Measurements from ENCODE around the gene EPHA2. TPM values are rescaled to one million over a fixed set of nuclear protein-coding genes. Genes with fewer than 3 reads are reported as not detected.
A peak's percentile ranks its signal among the peaks of the same experiment; 100 is the strongest.
"Not testable (repeated sequence)": the region's sequence is repeated elsewhere in the genome, so short reads cannot be mapped to it uniquely, and the experiment has no call there.

Gene EPHA2
- polyA plus RNA-seq, 6 donors from 2014 or later: not detected

- peaks cover 7 to 10% of the 10 kb centered on the region in 2 donors for H3K36me3 Mint-ChIP-seq
- peaks cover 0 to 61% (median 43%) of the 10 kb centered on the region in 7 donors for H3K9me3 Mint-ChIP-seq
- H3K4me1 Mint-ChIP-seq; ATAC-seq (ENCODE audit: low read depth in 2 of 2); DNase-seq: not testable (repeated sequence)
- peaks cover 28 to 68% (median 33%) of the 10 kb centered on the region in 3 donors for H3K27me3 Mint-ChIP-seq
- H3K4me3 Mint-ChIP-seq: peak overlapping the region in 1 of 8 donors; percentile 41
- peak overlapping the region in 1 of 6 donors; percentile 25 for H3K27ac Mint-ChIP-seq
These were observed 48.8 kb downstream of the EPHA2 start for GRCh38 chr1:16107039-16107438.

GRCh38 chr1:16101623-16102022 lies 54.2 kb downstream of the EPHA2 start:
- Mint-ChIP-seq H3K4me1 (no peaks in the 10 kb centered on the region), H3K4me3 (no peak overlapping the region), H3K27me3 (peaks cover 13 to 54% (median 22%) of the 10 kb centered on the region in 3 donors), H3K27ac (no peak overlapping the region), H3K36me3 (no peaks in the 10 kb centered on the region), H3K9me3 (peaks cover 0 to 26% (median 16%) of the 10 kb centered on the region in 7 donors)
- no peak for ATAC-seq (ENCODE audit: low read depth in 2 of 2)
- no peak for DNase-seq

GRCh38 chr1:16099412-16099811 lies 56.5 kb downstream of the EPHA2 start:
- no peaks in the 10 kb centered on the region for H3K4me1 Mint-ChIP-seq
- no peaks in the 10 kb centered on the region for H3K36me3 Mint-ChIP-seq
- no peak for DNase-seq
- peaks cover 0 to 19% (median 13%) of the 10 kb centered on the region in 7 donors for H3K9me3 Mint-ChIP-seq
- no peak overlapping the region for H3K27ac Mint-ChIP-seq
- no peak overlapping the region for H3K4me3 Mint-ChIP-seq
- H3K27me3 Mint-ChIP-seq: peaks cover 18 to 66% (median 29%) of the 10 kb centered on the region in 3 donors
- no peak for ATAC-seq (ENCODE audit: low read depth in 2 of 2)

GRCh38 chr1:16095447-16095846 lies 60.4 kb downstream of the EPHA2 start:
- H3K27ac Mint-ChIP-seq: no peak overlapping the region
- ATAC-seq (ENCODE audit: low read depth in 2 of 2): no peak
- peak overlapping the region in 1 of 8 donors; percentile 10 for H3K4me3 Mint-ChIP-seq
- H3K36me3 Mint-ChIP-seq: no peaks in the 10 kb centered on the region
- no peaks in the 10 kb centered on the region for H3K4me1 Mint-ChIP-seq
- no peak for DNase-seq
- H3K9me3 Mint-ChIP-seq: peaks cover 0 to 3% (median 0%) of the 10 kb centered on the region in 7 donors
- H3K27me3 Mint-ChIP-seq: peaks cover 15 to 57% (median 46%) of the 10 kb centered on the region in 3 donors

- DNase-seq (no peak), ATAC-seq (ENCODE audit: low read depth in 2 of 2) (no peak)
- H3K27me3 Mint-ChIP-seq: peaks cover 11 to 53% (median 52%) of the 10 kb centered on the region in 3 donors
- H3K36me3 Mint-ChIP-seq: no peaks in the 10 kb centered on the region
- H3K4me1 Mint-ChIP-seq: no peaks in the 10 kb centered on the region
- no peak overlapping the region for H3K4me3 Mint-ChIP-seq
- peaks cover 0 to 3% (median 0%) of the 10 kb centered on the region in 7 donors for H3K9me3 Mint-ChIP-seq
- no peak overlapping the region for H3K27ac Mint-ChIP-seq
These were observed 61.3 kb downstream of the EPHA2 start for GRCh38 chr1:16094453-16095158.

- no peak for ATAC-seq (ENCODE audit: low read depth in 2 of 2)
- Mint-ChIP-seq H3K4me1 (peaks cover 0 to 5% (median 4%) of the 10 kb centered on the region in 3 donors), H3K4me3 (no peak overlapping the region), H3K27ac (no peak overlapping the region), H3K27me3 (peaks cover 6 to 58% (median 52%) of the 10 kb centered on the region in 3 donors), H3K9me3 (peaks cover 0 to 1% (median 0%) of the 10 kb centered on the region in 7 donors), H3K36me3 (no peaks in the 10 kb centered on the region)
- no peak for DNase-seq
These were observed 62.3 kb downstream of the EPHA2 start for GRCh38 chr1:16093611-16094010.

GRCh38 chr1:16092923-16093511 lies 62.9 kb downstream of the EPHA2 start:
- no peak for DNase-seq
- Mint-ChIP-seq H3K27ac (peak overlapping the region in 1 of 6 donors; percentile 1), H3K27me3 (peaks cover 6 to 64% (median 56%) of the 10 kb centered on the region in 3 donors), H3K36me3 (no peaks in the 10 kb centered on the region), H3K4me1 (peaks cover 0 to 7% (median 4%) of the 10 kb centered on the region in 3 donors), H3K4me3 (peak overlapping the region in 1 of 8 donors; percentile 6), H3K9me3 (no peaks in the 10 kb centered on the region)
- ATAC-seq (ENCODE audit: low read depth in 2 of 2): no peak

- DNase-seq (no peak), ATAC-seq (ENCODE audit: low read depth in 2 of 2) (no peak)
- H3K4me1 Mint-ChIP-seq: peaks cover 0 to 7% (median 6%) of the 10 kb centered on the region in 3 donors
- H3K27me3 Mint-ChIP-seq: peaks cover 6 to 64% (median 56%) of the 10 kb centered on the region in 3 donors
- no peaks in the 10 kb centered on the region for H3K9me3 Mint-ChIP-seq
- H3K27ac Mint-ChIP-seq: peak overlapping the region in 1 of 6 donors; percentile 65
- no peaks in the 10 kb centered on the region for H3K36me3 Mint-ChIP-seq
- no peak overlapping the region for H3K4me3 Mint-ChIP-seq
These were observed 63.6 kb downstream of the EPHA2 start for GRCh38 chr1:16092097-16092922.

GRCh38 chr1:16091296-16091695 lies 64.6 kb downstream of the EPHA2 start:
- Mint-ChIP-seq H3K27ac (no peak overlapping the region), H3K9me3 (no peaks in the 10 kb centered on the region), H3K4me1 (peaks cover 0 to 7% (median 6%) of the 10 kb centered on the region in 3 donors), H3K27me3 (peaks cover 6 to 57% (median 47%) of the 10 kb centered on the region in 3 donors), H3K36me3 (no peaks in the 10 kb centered on the region), H3K4me3 (no peak overlapping the region)
- no peak for DNase-seq
- ATAC-seq (ENCODE audit: low read depth in 2 of 2): no peak

GRCh38 chr1:16090076-16090826 lies 65.6 kb downstream of the EPHA2 start:
- DNase-seq: no peak
- H3K9me3 Mint-ChIP-seq: no peaks in the 10 kb centered on the region

GRCh38 chr1:16088996-16089395 lies 66.9 kb downstream of the EPHA2 start:
- no peaks in the 10 kb centered on the region for H3K36me3 Mint-ChIP-seq
- H3K27ac Mint-ChIP-seq: peak overlapping the region in 1 of 6 donors; percentile 37
- H3K4me3 Mint-ChIP-seq: no peak overlapping the region
- DNase-seq (no peak), ATAC-seq (ENCODE audit: low read depth in 2 of 2) (no peak)
- no peaks in the 10 kb centered on the region for H3K9me3 Mint-ChIP-seq
- peaks cover 0 to 7% (median 6%) of the 10 kb centered on the region in 3 donors for H3K4me1 Mint-ChIP-seq
- H3K27me3 Mint-ChIP-seq: peaks cover 0 to 39% (median 30%) of the 10 kb centered on the region in 3 donors

More at GRCh38 chr1:16090076-16090826, 65.6 kb downstream of the EPHA2 start:
- Mint-ChIP-seq H3K27me3 (peaks cover under 1 to 47% (median 36%) of the 10 kb centered on the region in 3 donors), H3K4me3 (peak overlapping the region in 1 of 8 donors; percentile 64), H3K36me3 (no peaks in the 10 kb centered on the region), H3K4me1 (peaks cover 0 to 7% (median 6%) of the 10 kb centered on the region in 3 donors), H3K27ac (peak overlapping the region in 1 of 6 donors; percentile 34)
- no peak for ATAC-seq (ENCODE audit: low read depth in 2 of 2)

- Mint-ChIP-seq H3K9me3 (no peaks in the 10 kb centered on the region), H3K36me3 (no peaks in the 10 kb centered on the region), H3K27me3 (peaks cover 0 to 39% (median 30%) of the 10 kb centered on the region in 3 donors), H3K4me1 (peaks cover 0 to 7% (median 6%) of the 10 kb centered on the region in 3 donors), H3K4me3 (no peak overlapping the region), H3K27ac (no peak overlapping the region)
- DNase-seq: no peak
- no peak for ATAC-seq (ENCODE audit: low read depth in 2 of 2)
These were observed 67.4 kb downstream of the EPHA2 start for GRCh38 chr1:16088351-16088911.

Data from naive B cell (primary cell).